Left renal pelvis (tissue), 4 donors: ENCODE data around the gene EMC9. TPM values are rescaled to one million over a fixed set of nuclear protein-coding genes. Genes with fewer than 3 reads are reported as not detected.

ENCODE experiments used
- DNase-seq, 4 donors: peaks; one replicate each; pipeline ENCODE4 v3.0.0-alpha.2; 2013; ENCODE audit warnings: low read depth in 4 of 4, low spot score in 3 of 4
- polyA plus RNA-seq, 4 donors: library from polyadenylated mRNA; unstranded; fragments of 120-200 nt; gene quantifications; one replicate each; pipeline ENCODE4 v1.2.1, GENCODE V29; 2013; ENCODE audit not compliant: insufficient read length in 4 of 4

The EMC9 gene
- polyA plus RNA-seq, 4 donors, result 9.7 to 21.4 (median 19.4) TPM

GRCh38 chr14:24177891-24178290 is 36.5 kb upstream of the EMC9 start:
- DNase-seq, result no peak

GRCh38 chr14:24177041-24177825 is 35.8 kb upstream of the EMC9 start:
- DNase-seq, result no peak

GRCh38 chr14:24176599-24176998 is 35.2 kb upstream of the EMC9 start:
- no peak for DNase-seq

- no peak for DNase-seq
These were observed 31.5 kb upstream of the EMC9 start for GRCh38 chr14:24172871-24173281.

- no peak for DNase-seq
These were observed 31.0 kb upstream of the EMC9 start for GRCh38 chr14:24172261-24172860.

- peak; percentile 76 to 93 (median 82) for DNase-seq
These were observed 30.2 kb upstream of the EMC9 start, which contains the start of gene REC8 for GRCh38 chr14:24171422-24172260. Gene REC8 (plus strand): TSS chr14:24172080. CDS start chr14:24172553, 473 bp downstream.

- no peak for DNase-seq
These were observed 26.2 kb upstream of the EMC9 start for GRCh38 chr14:24167469-24168114.

GRCh38 chr14:24165785-24166184 is 24.4 kb upstream of the EMC9 start:
- no peak for DNase-seq

GRCh38 chr14:24164518-24164991 is 23.2 kb upstream of the EMC9 start:
- DNase-seq, result no peak

- DNase-seq, result no peak
These were observed 20.7 kb upstream of the EMC9 start for GRCh38 chr14:24162093-24162492.

- peak; percentile 89 to 95 (median 92) for DNase-seq
These were observed 19.7 kb upstream of the EMC9 start, which contains the start of gene IRF9 for GRCh38 chr14:24160850-24161804. Gene IRF9 (plus strand): TSS chr14:24161265. CDS start chr14:24162145, 880 bp downstream.

- no peak for DNase-seq
These were observed 19.1 kb upstream of the EMC9 start for GRCh38 chr14:24160499-24160849.

- DNase-seq, result no peak
These were observed 18.5 kb upstream of the EMC9 start for GRCh38 chr14:24159777-24160498.

- no peak for DNase-seq
These were observed 15.9 kb upstream of the EMC9 start for GRCh38 chr14:24157331-24157730.

- DNase-seq, result no peak
These were observed 15.4 kb upstream of the EMC9 start for GRCh38 chr14:24156840-24157239.

- no peak for DNase-seq
These were observed 13.7 kb upstream of the EMC9 start for GRCh38 chr14:24155100-24155499.

GRCh38 chr14:24151404-24152080 is 10.2 kb upstream of the EMC9 start:
- DNase-seq, result no peak

- no peak for DNase-seq
These were observed 9.6 kb upstream of the EMC9 start for GRCh38 chr14:24150993-24151392.
